Measurements from ENCODE around the gene CENPW. TPM values are rescaled to one million over a fixed set of nuclear protein-coding genes. Genes with fewer than 3 reads are reported as not detected.

Gene CENPW
- polyA plus RNA-seq, 6 donors from 2014 or later = 2.3 to 10.6 (median 5.1) TPM

GRCh38 chr6:126341126-126341525 lies 1.2 kb downstream of the CENPW start:
- peaks cover 0 to 5% (median 5%) of the 10 kb centered on the region in 3 donors for H3K4me1 Mint-ChIP-seq
- H3K27ac Mint-ChIP-seq = no peak overlapping the region

GRCh38 chr6:126344181-126344580 lies 4.3 kb downstream of the CENPW start:
- no peak for ATAC-seq (ENCODE audit: low read depth in 2 of 2)
- Mint-ChIP-seq H3K4me1 (peaks cover 0 to 5% (median 5%) of the 10 kb centered on the region in 3 donors), H3K36me3 (no peaks in the 10 kb centered on the region)

More at GRCh38 chr6:126341126-126341525, 1.2 kb downstream of the CENPW start:
- Mint-ChIP-seq H3K27me3 (no peaks in the 10 kb centered on the region), H3K36me3 (no peaks in the 10 kb centered on the region), H3K4me3 (peak overlapping the region in 3 of 8 donors; percentile 3 to 53 (median 27)), H3K9me3 (no peaks in the 10 kb centered on the region)
- no peak for DNase-seq
- no peak for ATAC-seq (ENCODE audit: low read depth in 2 of 2)

GRCh38 chr6:126351960-126352359 lies 12.0 kb downstream of the CENPW start:
- Mint-ChIP-seq H3K4me1 (no peaks in the 10 kb centered on the region), H3K4me3 (no peak overlapping the region), H3K36me3 (no peaks in the 10 kb centered on the region), H3K27me3 (no peaks in the 10 kb centered on the region), H3K27ac (peak overlapping the region in 1 of 6 donors; percentile 30), H3K9me3 (peaks cover 0 to 5% (median 4%) of the 10 kb centered on the region in 7 donors)
- DNase-seq (no peak), ATAC-seq (ENCODE audit: low read depth in 2 of 2) (no peak)

More at GRCh38 chr6:126344181-126344580, 4.3 kb downstream of the CENPW start:
- no peak overlapping the region for H3K27ac Mint-ChIP-seq
- no peaks in the 10 kb centered on the region for H3K27me3 Mint-ChIP-seq
- no peaks in the 10 kb centered on the region for H3K9me3 Mint-ChIP-seq
- DNase-seq = no peak
- no peak overlapping the region for H3K4me3 Mint-ChIP-seq

GRCh38 chr6:126352514-126352913 lies 12.6 kb downstream of the CENPW start:
- H3K36me3 Mint-ChIP-seq = no peaks in the 10 kb centered on the region
- no peaks in the 10 kb centered on the region for H3K27me3 Mint-ChIP-seq
- DNase-seq = no peak

GRCh38 chr6:126356526-126356925 lies 16.6 kb downstream of the CENPW start:
- no peak overlapping the region for H3K4me3 Mint-ChIP-seq
- H3K9me3 Mint-ChIP-seq = peaks cover 5 to 50% (median 35%) of the 10 kb centered on the region in 7 donors
- peaks cover 6 to 19% of the 10 kb centered on the region in 2 donors for H3K36me3 Mint-ChIP-seq
- DNase-seq (no peak), ATAC-seq (ENCODE audit: low read depth in 2 of 2) (no peak)
- no peaks in the 10 kb centered on the region for H3K27me3 Mint-ChIP-seq
- H3K4me1 Mint-ChIP-seq = no peaks in the 10 kb centered on the region
- H3K27ac Mint-ChIP-seq = no peak overlapping the region

More at GRCh38 chr6:126352514-126352913, 12.6 kb downstream of the CENPW start:
- Mint-ChIP-seq H3K4me3 (no peak overlapping the region), H3K9me3 (peaks cover 0 to 11% (median 4%) of the 10 kb centered on the region in 7 donors), H3K27ac (no peak overlapping the region), H3K4me1 (no peaks in the 10 kb centered on the region)
- ATAC-seq (ENCODE audit: low read depth in 2 of 2) = no peak

- no peaks in the 10 kb centered on the region for H3K4me1 Mint-ChIP-seq
- H3K9me3 Mint-ChIP-seq = peaks cover 5 to 56% (median 35%) of the 10 kb centered on the region in 7 donors
- ATAC-seq (ENCODE audit: low read depth in 2 of 2) (no peak), DNase-seq (no peak)
- H3K36me3 Mint-ChIP-seq = peaks cover 6 to 19% of the 10 kb centered on the region in 2 donors
- no peak overlapping the region for H3K4me3 Mint-ChIP-seq
- H3K27me3 Mint-ChIP-seq = no peaks in the 10 kb centered on the region
- no peak overlapping the region for H3K27ac Mint-ChIP-seq
These were observed 20.1 kb downstream of the CENPW start for GRCh38 chr6:126359936-126360537.

GRCh38 chr6:126361832-126362440 lies 22.0 kb downstream of the CENPW start:
- H3K4me1 Mint-ChIP-seq = no peaks in the 10 kb centered on the region
- no peaks in the 10 kb centered on the region for H3K27me3 Mint-ChIP-seq
- peaks cover 5 to 51% (median 31%) of the 10 kb centered on the region in 7 donors for H3K9me3 Mint-ChIP-seq

GRCh38 chr6:126367849-126368248 lies 27.9 kb downstream of the CENPW start:
- ATAC-seq (ENCODE audit: low read depth in 2 of 2) = no peak

More at GRCh38 chr6:126361832-126362440, 22.0 kb downstream of the CENPW start:
- Mint-ChIP-seq H3K4me3 (no peak overlapping the region), H3K27ac (no peak overlapping the region), H3K36me3 (peaks cover 6 to 19% of the 10 kb centered on the region in 2 donors)
- DNase-seq (no peak), ATAC-seq (ENCODE audit: low read depth in 2 of 2) (no peak)

GRCh38 chr6:126372626-126373025 lies 32.7 kb downstream of the CENPW start:
- no peak for ATAC-seq (ENCODE audit: low read depth in 2 of 2)
- DNase-seq = no peak
- Mint-ChIP-seq H3K9me3 (peaks cover 0 to 3% (median 0%) of the 10 kb centered on the region in 7 donors), H3K4me3 (no peak overlapping the region), H3K4me1 (no peaks in the 10 kb centered on the region), H3K36me3 (no peaks in the 10 kb centered on the region), H3K27ac (no peak overlapping the region), H3K27me3 (no peaks in the 10 kb centered on the region)

More at GRCh38 chr6:126367849-126368248, 27.9 kb downstream of the CENPW start:
- DNase-seq = no peak
- Mint-ChIP-seq H3K9me3 (peaks cover 0 to 3% (median 0%) of the 10 kb centered on the region in 7 donors), H3K36me3 (no peaks in the 10 kb centered on the region), H3K4me3 (no peak overlapping the region), H3K27ac (no peak overlapping the region), H3K4me1 (no peaks in the 10 kb centered on the region), H3K27me3 (no peaks in the 10 kb centered on the region)

- H3K36me3 Mint-ChIP-seq = no peaks in the 10 kb centered on the region
- H3K4me1 Mint-ChIP-seq = no peaks in the 10 kb centered on the region
- H3K4me3 Mint-ChIP-seq = no peak overlapping the region
- H3K27ac Mint-ChIP-seq = no peak overlapping the region
- ATAC-seq (ENCODE audit: low read depth in 2 of 2) (no peak), DNase-seq (no peak)
- peaks cover 0 to 3% (median 0%) of the 10 kb centered on the region in 7 donors for H3K9me3 Mint-ChIP-seq
- H3K27me3 Mint-ChIP-seq = no peaks in the 10 kb centered on the region
These were observed 33.4 kb downstream of the CENPW start for GRCh38 chr6:126373344-126373743.

GRCh38 chr6:126374372-126374771 lies 34.5 kb downstream of the CENPW start:
- peaks cover 0 to 3% (median 0%) of the 10 kb centered on the region in 7 donors for H3K9me3 Mint-ChIP-seq
- no peak for ATAC-seq (ENCODE audit: low read depth in 2 of 2)
- no peak overlapping the region for H3K27ac Mint-ChIP-seq
- no peak for DNase-seq
- no peaks in the 10 kb centered on the region for H3K36me3 Mint-ChIP-seq
- H3K27me3 Mint-ChIP-seq = no peaks in the 10 kb centered on the region
- H3K4me3 Mint-ChIP-seq = no peak overlapping the region
- no peaks in the 10 kb centered on the region for H3K4me1 Mint-ChIP-seq

- ATAC-seq (ENCODE audit: low read depth in 2 of 2) = no peak
- no peak overlapping the region for H3K4me3 Mint-ChIP-seq
- no peaks in the 10 kb centered on the region for H3K27me3 Mint-ChIP-seq
- peaks cover 0 to 3% (median 2%) of the 10 kb centered on the region in 7 donors for H3K9me3 Mint-ChIP-seq
- no peak for DNase-seq
- H3K4me1 Mint-ChIP-seq = no peaks in the 10 kb centered on the region
- no peak overlapping the region for H3K27ac Mint-ChIP-seq
- H3K36me3 Mint-ChIP-seq = peaks cover 0 to 5% of the 10 kb centered on the region in 2 donors
These were observed 36.8 kb downstream of the CENPW start for GRCh38 chr6:126376682-126377081.

- no peak overlapping the region for H3K27ac Mint-ChIP-seq
- H3K9me3 Mint-ChIP-seq = peaks cover under 1 to 7% (median 5%) of the 10 kb centered on the region in 7 donors
- H3K27me3 Mint-ChIP-seq = no peaks in the 10 kb centered on the region
- DNase-seq (no peak), ATAC-seq (ENCODE audit: low read depth in 2 of 2) (no peak)
- no peak overlapping the region for H3K4me3 Mint-ChIP-seq
- H3K4me1 Mint-ChIP-seq = no peaks in the 10 kb centered on the region
- peaks cover 0 to 5% of the 10 kb centered on the region in 2 donors for H3K36me3 Mint-ChIP-seq
These were observed 37.8 kb downstream of the CENPW start for GRCh38 chr6:126377594-126378153.

All from naive B cell (primary cell).